Measurements from ENCODE around the gene KDM4B. TPM values are rescaled to one million over a fixed set of nuclear protein-coding genes. Genes with fewer than 3 reads are reported as not detected.

KDM4B gene
- polyA plus RNA-seq, 3 donors = 6.4 to 22.7 (median 12.7) TPM

- Histone ChIP-seq H4K20me1 (ENCODE audit: insufficient read depth, low read length) (peaks cover 40% of the 10 kb centered on the region), H3K4me1 (ENCODE audit: control insufficient read depth in 1 of 2, insufficient read depth in 2 of 2, low read length in 2 of 2) (no peaks in the 10 kb centered on the region), H3K9ac (ENCODE audit: insufficient read depth, low read length, poor library complexity, severe bottlenecking) (no peak overlapping the region), H3K27ac (ENCODE audit: low read depth in 1 of 2, low read length in 2 of 2) (no peak overlapping the region), H2AFZ (ENCODE audit: insufficient read depth, low read depth, low read length, poor library complexity, severe bottlenecking) (no peak overlapping the region), H3K36me3 (replicated peaks in 1 of 2; ENCODE audit: control insufficient read depth in 1 of 2, insufficient read depth in 2 of 2, low read length in 2 of 2) (peaks cover 34 to 69% of the 10 kb centered on the region in 2 donors), H3K9me3 (replicated peaks in 1 of 2; ENCODE audit: control insufficient read depth in 1 of 2, insufficient read depth in 1 of 2, low read length in 2 of 2) (peaks cover 0 to 14% of the 10 kb centered on the region in 2 donors), H3K27me3 (ENCODE audit: control insufficient read depth in 2 of 2, insufficient read depth in 2 of 2, low read length in 2 of 2) (no peaks in the 10 kb centered on the region), H3K4me3 (replicated peaks in 1 of 3; ENCODE audit: low read depth in 2 of 3, low read length in 3 of 3) (no peak overlapping the region), H3K4me2 (replicated peaks; ENCODE audit: extremely low read depth, low read length, poor library complexity, severe bottlenecking) (no peak overlapping the region), H3K79me2 (ENCODE audit: insufficient read depth, low read length) (no peaks in the 10 kb centered on the region)
- no peak for DNase-seq
- TF ChIP-seq, protein P1, sequence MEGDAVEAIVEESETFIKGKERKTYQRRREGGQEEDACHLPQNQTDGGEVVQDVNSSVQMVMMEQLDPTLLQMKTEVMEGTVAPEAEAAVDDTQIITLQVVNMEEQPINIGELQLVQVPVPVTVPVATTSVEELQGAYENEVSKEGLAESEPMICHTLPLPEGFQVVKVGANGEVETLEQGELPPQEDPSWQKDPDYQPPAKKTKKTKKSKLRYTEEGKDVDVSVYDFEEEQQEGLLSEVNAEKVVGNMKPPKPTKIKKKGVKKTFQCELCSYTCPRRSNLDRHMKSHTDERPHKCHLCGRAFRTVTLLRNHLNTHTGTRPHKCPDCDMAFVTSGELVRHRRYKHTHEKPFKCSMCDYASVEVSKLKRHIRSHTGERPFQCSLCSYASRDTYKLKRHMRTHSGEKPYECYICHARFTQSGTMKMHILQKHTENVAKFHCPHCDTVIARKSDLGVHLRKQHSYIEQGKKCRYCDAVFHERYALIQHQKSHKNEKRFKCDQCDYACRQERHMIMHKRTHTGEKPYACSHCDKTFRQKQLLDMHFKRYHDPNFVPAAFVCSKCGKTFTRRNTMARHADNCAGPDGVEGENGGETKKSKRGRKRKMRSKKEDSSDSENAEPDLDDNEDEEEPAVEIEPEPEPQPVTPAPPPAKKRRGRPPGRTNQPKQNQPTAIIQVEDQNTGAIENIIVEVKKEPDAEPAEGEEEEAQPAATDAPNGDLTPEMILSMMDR (IDR thresholded peaks at IDR 0.05) = no peak
- intact Hi-C loops (cut with micrococcal nuclease) = no loop called here
- Mint-ChIP-seq H3K4me1 (no peaks in the 10 kb centered on the region), H3K4me3 (no peak overlapping the region), H3K9me3 (peaks cover 2 to 11% (median 7%) of the 10 kb centered on the region in 7 donors), H3K36me3 (peaks cover 52 to 66% of the 10 kb centered on the region in 2 donors), H3K27ac (peak overlapping the region in 1 of 7 donors; percentile 79), H3K27me3 (ENCODE audit: low read depth in 3 of 3) (peaks cover 2 to 4% (median 3%) of the 10 kb centered on the region in 3 donors)
- 99% methylated on average over 16 of the region's 16 CpGs for WGBS (ENCODE audit: insufficient coverage)
Observed at GRCh38 chr19:5118026-5118425, 149.1 kb downstream of the KDM4B start.

DNA sequence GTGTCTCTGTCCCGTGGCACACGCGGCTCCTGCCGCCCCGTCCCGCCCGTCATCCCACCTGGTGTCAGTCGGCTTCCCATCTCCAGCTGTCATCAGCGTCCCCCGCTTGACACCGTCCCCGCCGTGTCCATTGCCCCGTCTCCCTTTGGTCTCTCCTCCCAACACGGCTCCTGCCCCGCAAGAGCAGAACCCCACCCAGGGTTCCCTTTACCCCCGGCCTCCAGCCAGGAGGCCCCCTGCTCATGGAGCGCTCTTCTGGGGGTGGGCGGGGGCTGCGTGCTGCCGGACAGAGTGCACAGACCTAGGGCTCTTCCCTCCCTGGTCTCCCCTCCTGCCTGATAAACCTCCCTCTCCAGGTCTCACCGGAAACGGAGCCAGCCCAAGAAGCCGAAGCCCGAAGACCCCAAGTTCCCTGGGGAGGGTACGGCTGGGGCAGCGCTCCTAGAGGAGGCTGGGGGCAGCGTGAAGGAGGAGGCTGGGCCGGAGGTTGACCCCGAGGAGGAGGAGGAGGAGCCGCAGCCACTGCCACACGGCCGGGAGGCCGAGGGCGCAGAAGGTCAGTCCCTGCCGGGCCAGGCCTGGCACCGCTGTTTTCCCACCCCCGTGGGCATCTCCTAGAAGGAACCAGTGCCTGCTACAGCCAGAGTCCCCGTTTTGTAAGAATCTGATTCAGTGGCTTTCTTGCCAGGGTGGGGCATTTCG is 150.5 kb downstream of the KDM4B start:
- H3K36me3 ChIP-seq (replicated peaks in 1 of 2; ENCODE audit: control insufficient read depth in 1 of 2, insufficient read depth in 2 of 2, low read length in 2 of 2) = peaks cover 35 to 62% of the 10 kb centered on the region in 2 donors
- Mint-ChIP-seq H3K27ac (no peak overlapping the region), H3K4me1 (no peaks in the 10 kb centered on the region)

More for the DNA sequence above, 150.5 kb downstream of the KDM4B start:
- Histone ChIP-seq H3K27me3 (ENCODE audit: control insufficient read depth in 2 of 2, insufficient read depth in 2 of 2, low read length in 2 of 2) (no peaks in the 10 kb centered on the region), H4K20me1 (ENCODE audit: insufficient read depth, low read length) (peaks cover 53% of the 10 kb centered on the region), H3K9ac (ENCODE audit: insufficient read depth, low read length, poor library complexity, severe bottlenecking) (no peak overlapping the region), H3K4me3 (replicated peaks in 1 of 3; ENCODE audit: low read depth in 2 of 3, low read length in 3 of 3) (no peak overlapping the region), H3K79me2 (ENCODE audit: insufficient read depth, low read length) (no peaks in the 10 kb centered on the region), H3K27ac (ENCODE audit: low read depth in 1 of 2, low read length in 2 of 2) (no peak overlapping the region), H3K4me1 (ENCODE audit: control insufficient read depth in 1 of 2, insufficient read depth in 2 of 2, low read length in 2 of 2) (no peaks in the 10 kb centered on the region), H3K9me3 (replicated peaks in 1 of 2; ENCODE audit: control insufficient read depth in 1 of 2, insufficient read depth in 1 of 2, low read length in 2 of 2) (peaks cover 0 to 14% of the 10 kb centered on the region in 2 donors), H3K4me2 (replicated peaks; ENCODE audit: extremely low read depth, low read length, poor library complexity, severe bottlenecking) (no peak overlapping the region), H2AFZ (ENCODE audit: insufficient read depth, low read depth, low read length, poor library complexity, severe bottlenecking) (no peak overlapping the region)
- Mint-ChIP-seq H3K9me3 (peaks cover 2 to 11% (median 7%) of the 10 kb centered on the region in 7 donors), H3K4me3 (no peak overlapping the region), H3K27me3 (ENCODE audit: low read depth in 3 of 3) (peaks cover 3 to 4% (median 4%) of the 10 kb centered on the region in 3 donors), H3K36me3 (peaks cover 61 to 69% of the 10 kb centered on the region in 2 donors)
- intact Hi-C loops (cut with micrococcal nuclease) = no loop called here
- DNase-seq = no peak
- WGBS (ENCODE audit: insufficient coverage) = 96% methylated on average over 30 of the region's 40 CpGs
- TF ChIP-seq, protein P1 (IDR thresholded peaks at IDR 0.05) = no peak

Measured in CD14-positive monocyte (primary cell).